Right cardiac atrium (tissue), 5 donors: Measurements from ENCODE around the gene IWS1. TPM values are rescaled to one million over a fixed set of nuclear protein-coding genes. Genes with fewer than 3 reads are reported as not detected.

ENCODE experiments used
- ATAC-seq, 2 donors: fragments of 200-7000 bp; cut with Tn5 transposase; one replicate each; pipeline versions ENCODE4 v1.8.0 to v1.9.1; 2020; ENCODE audit warnings: moderate library complexity in 2 of 2, mild to moderate bottlenecking in 1 of 2
- DNase-seq, 3 donors: peaks; one replicate each; pipeline ENCODE4 v3.0.0-alpha.2; 2020
- H3K27ac ChIP-seq: one replicate; pipeline ENCODE4 v1.5.1; 2013; ENCODE audit warnings: mild to moderate bottlenecking, low read length, control low read depth, moderate library complexity
- H3K27me3 ChIP-seq: one replicate; pipeline ENCODE4 v1.6.1; 2013; ENCODE audit not compliant: control insufficient read depth, insufficient read depth
- H3K4me1 ChIP-seq: one replicate; pipeline ENCODE4 v1.6.1; 2013; ENCODE audit warnings: low read length; ENCODE audit not compliant: control insufficient read depth, insufficient read depth
- H3K4me3 ChIP-seq: one replicate; pipeline ENCODE4 v1.5.1; 2013; ENCODE audit warnings: low read length, control low read depth
- H3K9me3 ChIP-seq: one replicate; pipeline ENCODE4 v1.6.1; 2013; ENCODE audit warnings: low read length; ENCODE audit not compliant: control insufficient read depth
- WGBS: extraction: QIAGEN DNeasy Blood & Tissue Kit; methylation state at CpG from one replicate; pipeline ENCODE4 v1.1.7; 2013; 5-methylcytosine and 5-hydroxymethylcytosine counted together
- intact Hi-C, 4 donors: fragments of 100-400 bp; cut with DNase I; formaldehyde crosslinking; loops; one replicate each; pipeline versions ENCODE4 v1.11.0 to v1.14.0; 2022 to 2023
- polyA plus RNA-seq: library from polyadenylated mRNA; stranded (reverse); fragments of 200-250 nt; gene quantifications from one replicate; pipeline ENCODE4 v1.2.3, GENCODE V29; 2013
- total RNA-seq, 4 donors: library from RNA; stranded (reverse); fragmentation: NEBNext Ultra II Directional; extraction: Animal tissue kit (Norgen Biotek cat#: 25700); gene quantifications; one replicate each; pipeline ENCODE4 v1.2.1, GENCODE V29; 2021
- donor health status: healthy with polysubstance abuse.
- donor health status: DM: no; HTN: yes; CAD: no.
- donor health status: DM: no; HTN: no; CAD: no.
- donor health status: DM: no; HTN: yes; CAD: no; lungs with severe emphysema.
- donor health status: DM: yes; HTN: yes; CAD: no.

Gene IWS1
- total and polyA plus RNA-seq, 5 donors, result 51.5 to 64.4 (median 54.9) TPM

- Histone ChIP-seq H3K4me1 (no peaks in the 10 kb centered on the region), H3K9me3 (no peaks in the 10 kb centered on the region), H3K27me3 (no peaks in the 10 kb centered on the region), H3K27ac (no peak overlapping the region), H3K4me3 (no peak overlapping the region)
- WGBS, result 80% methylated on average over 14 of the region's 14 CpGs
- ATAC-seq (no peak), DNase-seq (no peak)
- intact Hi-C loops, result no loop called here
These were observed 94.8 kb downstream of the IWS1 start for GRCh38 chr2:127431408-127432023.

Other genes with a start within 250 kb of the IWS1 start
- gene ERCC3, start 232.3 kb downstream of the IWS1 start, total RNA-seq, result 10 to 100 TPM; 23.2 to 25.8 (median 24.6) TPM
- 17.3 TPM for gene ERCC3, start 232.3 kb downstream of the IWS1 start, polyA plus RNA-seq
- gene MAP3K2, start 138.5 kb downstream of the IWS1 start, total RNA-seq, result 10 to 100 TPM; 25.9 to 34.3 (median 32.1) TPM
- 4.3 TPM for gene MAP3K2, start 138.5 kb downstream of the IWS1 start, polyA plus RNA-seq
- gene PROC, start 108.1 kb downstream of the IWS1 start, total RNA-seq, result not detected
- 0.18 TPM for gene PROC, start 108.1 kb downstream of the IWS1 start, polyA plus RNA-seq
- under 1 TPM; 0.29 to 0.56 (median 0.38) TPM for gene MYO7B, start 9.2 kb upstream of the IWS1 start, total RNA-seq
- gene MYO7B, start 9.2 kb upstream of the IWS1 start, polyA plus RNA-seq, result 0.81 TPM
- gene GPR17, start 119.7 kb upstream of the IWS1 start, total RNA-seq, result under 1 TPM in 2 of 4 donors, not detected in 2; 0.31 to 0.40 TPM
- 4.0 TPM for gene GPR17, start 119.7 kb upstream of the IWS1 start, polyA plus RNA-seq
- gene LIMS2, start 149.0 kb upstream of the IWS1 start, total RNA-seq, result 100 to 1,000 TPM; 163 to 224 (median 209) TPM
- gene LIMS2, start 149.0 kb upstream of the IWS1 start, polyA plus RNA-seq, result 178 TPM
- 1 to 10 TPM; 3.6 to 5.0 (median 4.4) TPM for gene SFT2D3, start 175.0 kb upstream of the IWS1 start, total RNA-seq
- 3.3 TPM for gene SFT2D3, start 175.0 kb upstream of the IWS1 start, polyA plus RNA-seq